HG03460 (cell line): ENCODE results near the gene ZNF512.
A peak's percentile ranks its signal among the peaks of the same experiment; 100 is the strongest.
"Not testable (repeated sequence)": the region's sequence is repeated elsewhere in the genome, so short reads cannot be mapped to it uniquely, and the experiment has no call there.

Source experiments
- ATAC-seq: cut with Tn5 transposase; IDR thresholded peaks from one replicate; pipeline ENCODE4 v1.9.1; 2021; ENCODE audit not compliant: unreplicated experiment

The ZNF512 gene

DNA sequence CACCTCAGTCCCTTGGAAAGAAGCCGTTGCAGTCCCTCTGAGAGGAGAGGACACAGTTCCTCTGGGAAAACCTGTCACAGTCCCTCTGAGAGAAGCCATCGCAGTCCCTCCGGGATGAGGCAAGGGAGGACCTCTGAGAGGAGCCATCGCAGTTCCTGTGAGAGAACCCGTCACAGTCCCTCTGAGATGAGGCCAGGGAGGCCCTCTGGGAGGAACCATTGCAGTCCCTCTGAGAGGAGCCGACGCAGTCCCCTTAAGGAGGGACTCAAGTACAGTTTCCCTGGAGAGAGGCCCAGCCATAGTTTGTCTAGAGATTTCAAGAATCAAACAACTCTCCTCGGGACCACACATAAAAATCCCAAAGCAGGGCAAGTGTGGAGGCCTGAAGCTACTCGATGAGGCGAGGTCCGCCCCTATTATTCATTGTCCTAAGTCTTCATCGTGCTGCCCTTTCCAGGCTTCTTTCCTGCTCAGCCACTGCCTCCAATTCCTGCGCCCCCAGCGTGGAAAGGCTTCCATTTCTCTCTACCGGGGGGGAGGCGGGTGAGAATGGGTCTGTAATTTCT, 630 bp upstream of the ZNF512 start:
- ATAC-seq, result no peak

- ATAC-seq, result no peak
These were observed 611 bp downstream of the ZNF512 start for GRCh38 chr2:27583390-27583915.

- ATAC-seq, result no peak
These were observed 1.8 kb downstream of the ZNF512 start for GRCh38 chr2:27584597-27584996.

GRCh38 chr2:27587025-27587424, 4.2 kb downstream of the ZNF512 start:
- ATAC-seq, result no peak

DNA sequence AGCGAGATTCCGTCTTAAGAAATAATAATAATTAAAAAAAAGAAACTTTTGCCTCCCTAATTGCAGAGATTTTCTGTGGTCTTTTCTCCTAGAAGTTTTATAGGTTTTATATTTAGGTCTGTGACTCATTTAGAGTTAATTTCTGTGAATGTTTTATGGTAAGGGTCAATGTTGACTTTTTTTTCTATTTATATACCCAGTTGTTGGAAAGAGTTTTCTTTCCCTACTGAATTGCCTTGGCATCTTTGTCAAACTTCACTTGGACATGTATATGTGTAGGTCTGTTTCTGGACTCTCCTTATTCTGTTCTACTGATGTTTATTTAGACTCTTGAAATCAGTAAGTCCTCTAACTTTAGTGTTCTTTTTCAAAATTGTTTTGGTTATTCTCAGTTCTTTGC, 5.5 kb downstream of the ZNF512 start:
- ATAC-seq, result no peak

GRCh38 chr2:27591745-27592144, 8.9 kb downstream of the ZNF512 start:
- ATAC-seq, result no peak

GRCh38 chr2:27593240-27593639, 10.4 kb downstream of the ZNF512 start:
- ATAC-seq, result no peak

GRCh38 chr2:27594020-27594703, 11.3 kb downstream of the ZNF512 start:
- not testable (repeated sequence) for ATAC-seq

- not testable (repeated sequence) for ATAC-seq
These were observed 12.6 kb downstream of the ZNF512 start for GRCh38 chr2:27595412-27595811.

DNA sequence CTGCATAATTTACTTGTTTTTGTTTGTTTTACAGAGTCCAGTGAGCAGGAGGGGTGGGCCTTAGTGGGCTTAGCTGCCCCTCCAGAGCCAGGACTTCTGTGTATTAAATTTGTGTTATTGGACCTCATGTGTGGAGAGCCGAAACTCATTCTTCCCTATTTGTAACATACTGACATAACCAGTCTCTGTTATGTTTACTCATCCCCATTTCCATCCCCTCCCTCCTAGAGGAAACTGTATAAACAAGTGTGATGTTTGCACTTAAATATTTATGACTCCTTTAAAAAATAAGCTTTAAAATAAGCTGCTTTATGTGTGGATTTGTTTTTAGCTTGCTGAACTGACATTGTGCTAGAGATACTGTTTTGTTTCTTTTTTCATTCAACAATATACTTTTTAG, 13.8 kb downstream of the ZNF512 start:
- ATAC-seq, result no peak

DNA sequence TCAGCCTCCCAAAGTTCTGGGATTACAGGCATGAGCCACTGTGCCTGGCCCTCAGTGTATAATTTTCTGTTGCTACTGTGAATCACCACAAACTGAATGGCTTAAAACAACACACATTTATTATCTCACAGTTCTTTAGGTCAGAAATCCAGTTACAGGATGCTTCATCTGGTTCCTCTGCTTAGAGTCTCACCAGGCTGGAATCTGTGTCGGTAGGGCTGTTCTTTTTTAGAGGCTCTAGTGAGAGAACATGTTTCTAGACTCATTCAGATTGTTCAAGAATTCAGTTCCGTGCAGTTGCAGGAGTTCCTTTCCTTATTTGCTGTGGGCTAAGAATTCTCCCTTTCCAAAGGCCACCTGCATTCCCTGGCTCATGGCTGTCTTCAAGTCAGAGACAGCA, 23.8 kb downstream of the ZNF512 start:
- ATAC-seq, result no peak

DNA sequence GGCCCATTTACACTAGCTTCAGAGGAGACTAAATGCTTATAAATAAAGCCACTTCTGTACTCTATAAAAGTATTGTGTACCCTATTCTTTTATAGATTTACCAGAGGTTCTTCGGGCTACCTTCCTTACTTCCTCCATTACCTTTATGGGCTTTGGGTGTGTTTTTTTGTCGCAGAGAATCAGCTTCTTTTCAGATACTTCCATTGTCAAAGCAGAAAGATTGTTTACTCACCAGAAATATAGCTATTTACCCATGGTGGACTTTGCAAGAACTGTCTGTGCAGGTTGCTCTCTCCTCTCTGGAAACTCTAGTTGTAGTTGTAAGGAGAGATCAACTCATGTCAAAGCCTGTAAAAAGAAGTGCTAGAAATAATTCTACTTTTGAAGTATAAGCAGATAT, 31.1 kb downstream of the ZNF512 start:
- ATAC-seq, result no peak

- ATAC-seq, result no peak
These were observed 32.5 kb downstream of the ZNF512 start for GRCh38 chr2:27615316-27615715.

DNA sequence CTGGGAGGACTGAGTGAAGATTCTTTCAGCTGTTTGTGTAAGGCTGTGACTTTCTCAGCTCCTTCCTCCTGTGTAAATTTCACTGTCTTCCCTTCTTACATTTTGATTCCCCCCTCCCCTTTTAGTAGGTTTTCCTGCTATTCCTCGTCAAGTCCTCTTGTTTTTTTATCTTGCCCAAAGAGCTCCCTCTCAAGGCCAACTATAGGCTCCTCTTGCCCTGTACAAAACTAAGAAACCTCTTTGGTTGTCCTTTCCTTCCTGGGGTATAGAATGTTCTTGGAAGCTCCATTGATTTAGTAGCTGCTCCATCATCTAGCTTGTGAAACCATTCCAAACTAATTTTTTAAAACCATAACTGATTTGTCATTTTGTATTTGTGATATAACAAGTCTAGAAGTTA, 38.7 kb downstream of the ZNF512 start:
- ATAC-seq, result no peak

GRCh38 chr2:27622921-27623384, 40.1 kb downstream of the ZNF512 start:
- no peak for ATAC-seq

- no peak for ATAC-seq
These were observed 42.1 kb downstream of the ZNF512 start for GRCh38 chr2:27624943-27625342.

GRCh38 chr2:27626323-27626722, 43.5 kb downstream of the ZNF512 start:
- ATAC-seq, result not testable (repeated sequence)

DNA sequence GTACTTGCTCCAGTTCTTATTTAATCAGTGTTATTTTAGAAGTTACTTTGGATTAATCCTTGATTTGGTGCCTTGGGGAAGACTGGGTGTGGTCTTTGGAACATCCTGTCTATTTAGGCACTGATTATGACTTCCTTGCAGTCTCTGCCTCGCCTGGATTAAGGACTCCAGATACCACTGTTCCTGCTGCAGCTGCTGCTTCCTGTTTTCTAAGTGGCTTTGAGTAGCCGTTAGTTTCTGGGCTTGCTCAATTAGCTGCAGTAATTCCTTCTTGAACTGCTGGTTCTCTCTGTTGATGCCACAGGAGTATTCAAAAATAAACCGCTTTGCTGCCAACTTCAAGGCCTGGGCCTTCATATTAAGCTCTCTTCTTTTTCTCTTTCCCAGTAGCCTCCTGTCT, 44.1 kb downstream of the ZNF512 start:
- not testable (repeated sequence) for ATAC-seq

DNA sequence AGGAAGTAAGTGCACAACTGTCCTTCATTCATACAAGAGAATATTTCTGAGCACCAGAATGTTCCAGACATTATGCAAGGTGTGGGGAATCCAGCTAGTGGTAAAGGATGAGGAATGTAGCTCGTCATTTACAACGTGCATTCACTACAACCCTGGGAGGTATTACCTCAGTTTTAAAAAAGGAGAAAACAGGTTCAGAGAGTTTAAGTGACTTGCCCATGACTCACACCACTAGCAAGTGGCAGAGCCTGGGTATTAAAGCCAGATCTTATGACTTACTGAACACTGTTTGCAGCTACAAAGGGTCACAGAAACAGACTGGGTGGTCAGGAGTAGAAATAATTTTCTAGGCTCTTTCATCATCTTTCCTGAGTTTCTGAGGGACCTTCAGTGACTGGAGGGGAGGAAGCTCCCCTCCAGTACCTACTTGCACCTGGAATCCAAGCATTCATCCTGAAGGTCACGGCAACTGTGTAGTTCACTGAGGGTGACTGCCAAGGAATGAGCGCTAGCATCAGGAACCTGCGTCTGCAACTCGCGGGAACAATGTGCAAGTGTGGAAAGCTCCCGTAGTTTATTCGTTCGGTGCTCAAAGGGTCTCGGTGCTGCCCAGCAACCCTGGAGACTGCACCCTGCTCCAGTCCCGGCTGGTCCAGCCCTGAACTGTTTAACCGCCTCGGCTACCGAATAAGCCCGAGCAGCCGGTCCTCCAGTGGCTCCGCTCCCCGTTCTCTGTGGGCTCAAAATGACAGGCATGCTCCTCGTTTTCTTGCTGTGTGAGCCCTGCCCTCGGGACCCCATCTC, 45.3 kb downstream of the ZNF512 start:
- ATAC-seq, result peak; percentile 30

- ATAC-seq, result peak; percentile 98
These were observed 46.2 kb downstream of the ZNF512 start, which contains the start of the genes CCDC121 and GPN1 for GRCh38 chr2:27628767-27629709. TSS of gene CCDC121 (minus strand) at chr2:27629012. CDS start at chr2:27627799, 1,213 bp downstream. TSS of gene GPN1 (plus strand) at chr2:27629050. CDS start at chr2:27629059, 9 bp downstream.
